ENCODE data around the gene TEX12.

The TEX12 gene

DNA sequence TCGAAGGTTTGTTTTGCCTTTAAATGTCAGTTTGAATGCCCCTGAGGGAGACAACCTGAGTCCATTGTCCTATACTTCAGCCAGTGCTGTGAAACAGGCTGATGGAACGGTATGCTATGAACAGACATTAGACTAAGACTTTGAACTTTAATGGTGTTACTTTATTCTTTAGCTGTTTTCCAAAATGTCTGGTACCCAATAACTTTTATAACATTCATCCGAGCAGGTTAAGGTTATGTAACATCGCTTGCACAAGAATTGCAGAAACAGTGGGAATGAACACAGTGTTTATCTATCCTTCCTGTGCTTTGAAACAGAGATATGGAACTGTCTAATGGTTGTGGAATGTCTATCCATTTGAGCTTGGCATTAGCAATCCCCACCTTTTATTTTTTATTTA is 46.6 kb downstream of the TEX12 start:
- DNase-seq = no peak

DNA sequence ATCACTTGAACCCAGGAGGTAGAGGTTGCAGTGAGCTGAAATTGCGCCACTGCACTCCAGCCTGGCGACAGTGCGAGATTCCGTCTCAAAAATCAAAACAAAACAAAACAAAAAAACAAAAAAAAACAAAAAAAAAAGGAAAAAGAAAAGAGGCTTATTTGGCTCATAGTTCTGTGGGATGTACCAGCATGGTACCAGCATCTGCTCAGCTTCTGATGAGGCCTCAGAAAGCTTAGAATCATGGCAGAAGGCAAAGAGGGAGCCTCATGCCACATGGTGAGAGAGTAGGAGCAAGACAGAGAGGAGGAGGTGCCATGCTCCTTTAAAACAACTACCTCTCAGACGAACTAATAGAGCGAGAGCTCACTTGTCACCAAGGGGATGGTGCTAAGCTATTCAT is 48.4 kb downstream of the TEX12 start:
- no peak for DNase-seq

DNA sequence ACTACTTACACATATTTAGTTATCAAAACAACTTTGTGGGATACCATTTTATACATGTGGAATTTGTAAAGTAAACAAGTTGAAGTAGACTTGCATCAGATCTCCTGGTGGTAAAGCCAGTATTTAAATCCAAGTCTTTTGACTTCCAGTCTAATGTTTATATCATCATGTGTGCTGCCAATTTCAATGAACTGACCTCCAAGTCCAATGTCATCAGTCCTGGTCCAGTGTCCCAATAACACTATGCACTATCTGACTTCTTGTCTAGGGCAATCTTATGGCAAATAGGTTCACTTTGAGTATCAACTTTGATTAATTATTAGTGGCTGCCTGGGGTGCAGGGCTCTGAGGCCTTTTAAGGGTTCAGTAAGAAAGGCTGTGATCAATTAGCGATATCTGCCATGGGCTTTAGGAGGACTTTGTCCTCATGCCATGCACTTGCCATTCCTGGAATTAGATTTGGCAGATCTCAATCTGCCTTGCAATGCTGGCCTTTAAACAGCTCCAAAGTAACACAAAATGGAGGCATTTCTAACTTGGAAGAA is 49.5 kb downstream of the TEX12 start:
- DNase-seq = no peak

- peak; percentile 86 for DNase-seq
These were observed 52.5 kb downstream of the TEX12 start for GRCh38 chr11:112219476-112220232.

DNA sequence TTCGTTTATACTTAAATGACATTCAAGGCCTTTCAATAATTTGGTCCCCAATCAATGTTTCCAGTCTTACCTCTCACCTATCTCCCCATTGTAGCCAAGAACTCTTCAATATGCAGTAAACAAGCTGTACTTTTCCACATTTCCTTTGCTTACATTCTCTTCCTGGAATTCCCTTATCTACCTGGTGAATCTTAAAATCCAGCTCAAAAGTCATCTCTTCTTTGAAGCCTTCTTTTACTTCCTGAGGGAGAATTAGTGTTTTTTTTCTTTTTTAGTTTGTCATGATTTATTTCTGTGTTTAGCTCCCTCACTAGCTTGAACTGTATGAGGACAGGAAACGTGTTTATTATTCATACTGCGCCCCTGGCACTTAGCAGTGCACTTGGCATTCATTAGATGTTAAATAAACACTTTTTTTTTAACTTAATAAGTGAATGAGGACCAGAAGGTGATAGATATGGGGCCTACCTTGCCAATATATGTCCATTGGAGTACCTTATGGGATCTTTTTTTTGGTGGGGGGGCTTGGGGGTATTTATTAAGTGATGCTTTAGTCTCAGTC is 54.2 kb downstream of the TEX12 start:
- no peak for DNase-seq
